ENCODE data around the gene ANKS1A.

GRCh38 chr6:35035481-35036030, 146.5 kb downstream of the ANKS1A start:
- no peak for TF ChIP-seq CTCF (tag by site-specific recombination; IDR thresholded peaks at IDR 0.05)
- no peak for TF ChIP-seq ZNF10 (tag by site-specific recombination; IDR thresholded peaks at IDR 0.05)
- TF ChIP-seq SETDB1 (IDR thresholded peaks at IDR 0.05; ENCODE audit: insufficient read length, low read length) = no peak
- TF ChIP-seq ZNF121 (tag by site-specific recombination; IDR thresholded peaks at IDR 0.05) = no peak
- TF ChIP-seq REPIN1 (tag by site-specific recombination; IDR thresholded peaks at IDR 0.05; ENCODE audit: low read depth) = no peak
- no peak for TF ChIP-seq GFI1B (tag by site-specific recombination; IDR thresholded peaks at IDR 0.05)
- TF ChIP-seq PRDM6 (tag by site-specific recombination; IDR thresholded peaks at IDR 0.05) = no peak
- no peak for TF ChIP-seq ZBTB21 (tag by site-specific recombination; IDR thresholded peaks at IDR 0.05)
- no peak for TF ChIP-seq ZNF146 (tag by site-specific recombination; IDR thresholded peaks at IDR 0.05)
- no peak for TF ChIP-seq ZNF510 (tag by site-specific recombination; IDR thresholded peaks at IDR 0.05; ENCODE audit: insufficient replicate concordance)
- no peak for TF ChIP-seq ZNF138 (tag by site-specific recombination; IDR thresholded peaks at IDR 0.05; ENCODE audit: borderline replicate concordance)
- no peak for TF ChIP-seq ZNF513 (tag by site-specific recombination; IDR thresholded peaks at IDR 0.05)
- TF ChIP-seq PRDM1 (tag by site-specific recombination; IDR thresholded peaks at IDR 0.05) = no peak

Data from HEK293 (cell line).